Loucy (cell line): ENCODE data around the gene DNAH7.

Experiments
- H2AFZ ChIP-seq: fragments of 200-600 bp; sonication (generic); 2 replicates; pipeline ENCODE4 v1.6.0; 2016; ENCODE audit warnings: antibody characterized with exemption, mild to moderate bottlenecking, low read length, moderate library complexity
- H3F3A ChIP-seq: fragments of 200-600 bp; 2 replicates; pipeline ENCODE4 v1.6.0; 2016; ENCODE audit warnings: antibody characterized with exemption, low read depth, mild to moderate bottlenecking
- H3K27me3 ChIP-seq: fragments of 200-600 bp; sonication (generic); 2 replicates; pipeline ENCODE4 v1.6.1; 2014; ENCODE audit warnings: low read length, mild to moderate bottlenecking; ENCODE audit not compliant: insufficient read depth, poor library complexity, severe bottlenecking
- H3K36me3 ChIP-seq: fragments of 200-600 bp; sonication (generic); 2 replicates; pipeline ENCODE4 v1.6.1; 2016; ENCODE audit warnings: low read length; ENCODE audit not compliant: insufficient read depth
- H3K4me1 ChIP-seq: fragments of 200-600 bp; sonication (generic); 2 replicates; pipeline ENCODE4 v1.5.1; 2014; ENCODE audit warnings: low read length, mild to moderate bottlenecking; ENCODE audit not compliant: insufficient read depth, poor library complexity, severe bottlenecking
- H3K4me2 ChIP-seq: fragments of 200-600 bp; sonication (generic); 2 replicates; pipeline ENCODE4 v1.6.0; 2014; ENCODE audit warnings: antibody characterized with exemption, low read length, low read depth, mild to moderate bottlenecking; ENCODE audit not compliant: poor library complexity, severe bottlenecking
- H3K4me3 ChIP-seq: fragments of 200-600 bp; sonication (generic); 2 replicates; pipeline ENCODE4 v1.5.1; 2014; ENCODE audit warnings: low read length, mild to moderate bottlenecking, mixed read lengths; ENCODE audit not compliant: poor library complexity, severe bottlenecking
- H3K79me2 ChIP-seq: fragments of 200-600 bp; sonication (generic); 2 replicates; pipeline ENCODE4 v1.6.1; 2014; ENCODE audit warnings: low read length; ENCODE audit not compliant: insufficient read depth
- H3K9ac ChIP-seq: fragments of 200-600 bp; sonication (generic); 2 replicates; pipeline ENCODE4 v1.6.0; 2014; ENCODE audit warnings: mild to moderate bottlenecking, low read depth, low read length, moderate library complexity; ENCODE audit not compliant: poor library complexity, severe bottlenecking
- H3K9me2 ChIP-seq: fragments of 200-600 bp; sonication (generic); replicated peaks from 2 replicates; pipeline ENCODE4 v1.6.1; 2016; ENCODE audit warnings: low read depth, low read length, mixed read lengths
- H3K9me3 ChIP-seq: fragments of 200-600 bp; sonication (generic); 2 replicates; pipeline ENCODE4 v1.6.1; 2014; ENCODE audit warnings: mild to moderate bottlenecking, antibody characterized with exemption, low read length, low read depth; ENCODE audit not compliant: insufficient read depth
- H4K20me1 ChIP-seq: fragments of 200-600 bp; sonication (generic); 2 replicates; pipeline ENCODE4 v1.6.0; 2014; ENCODE audit warnings: antibody characterized with exemption, low read length, mild to moderate bottlenecking; ENCODE audit not compliant: insufficient read depth, poor library complexity, severe bottlenecking
- EZH2phosphoT487 ChIP-seq: fragments of 200-600 bp; IDR thresholded peaks from 2 replicates; pipeline ENCODE4 v1.6.1; 2018; ENCODE audit warnings: antibody characterized with exemption, mild to moderate bottlenecking, moderate library complexity, borderline replicate concordance
- TF ChIP-seq, protein P1 (sequence below): fragments of 200-600 bp; sonication (generic); conservative IDR thresholded peaks from 2 replicates; pipeline ENCODE4 v1.5.1; 2014; ENCODE audit warnings: mild to moderate bottlenecking, antibody characterized with exemption, low read length

The DNAH7 gene

DNA sequence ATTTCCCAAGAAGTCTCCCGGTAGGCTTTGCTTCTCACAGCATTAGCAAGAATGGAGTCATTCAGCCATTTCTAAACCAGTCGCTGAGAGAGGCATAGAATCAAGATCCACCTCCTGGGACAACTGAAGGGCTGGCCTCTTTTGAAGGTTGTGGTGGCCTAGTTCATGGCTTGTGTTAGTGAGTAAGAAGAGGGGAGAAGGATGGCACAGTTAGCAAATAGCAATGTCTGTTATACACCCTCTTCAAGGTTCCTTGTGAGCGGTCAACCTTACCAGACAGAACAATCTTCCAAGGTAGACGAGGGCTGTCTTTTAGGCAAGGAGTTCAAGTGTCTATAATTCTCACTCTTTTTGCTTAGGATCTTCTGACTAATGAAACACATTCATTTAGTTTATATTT, 35.4 kb upstream of the DNAH7 start:
- H3K4me1 ChIP-seq: peaks cover 16% of the 10 kb centered on the region
- no peaks in the 10 kb centered on the region for H3K9me3 ChIP-seq
- H3K4me3 ChIP-seq: no peak overlapping the region
- H3K36me3 ChIP-seq: no peaks in the 10 kb centered on the region
- no peaks in the 10 kb centered on the region for H4K20me1 ChIP-seq
- no peaks in the 10 kb centered on the region for H3K9me2 ChIP-seq
- no peak for TF ChIP-seq EZH2phosphoT487
- TF ChIP-seq, protein P1, sequence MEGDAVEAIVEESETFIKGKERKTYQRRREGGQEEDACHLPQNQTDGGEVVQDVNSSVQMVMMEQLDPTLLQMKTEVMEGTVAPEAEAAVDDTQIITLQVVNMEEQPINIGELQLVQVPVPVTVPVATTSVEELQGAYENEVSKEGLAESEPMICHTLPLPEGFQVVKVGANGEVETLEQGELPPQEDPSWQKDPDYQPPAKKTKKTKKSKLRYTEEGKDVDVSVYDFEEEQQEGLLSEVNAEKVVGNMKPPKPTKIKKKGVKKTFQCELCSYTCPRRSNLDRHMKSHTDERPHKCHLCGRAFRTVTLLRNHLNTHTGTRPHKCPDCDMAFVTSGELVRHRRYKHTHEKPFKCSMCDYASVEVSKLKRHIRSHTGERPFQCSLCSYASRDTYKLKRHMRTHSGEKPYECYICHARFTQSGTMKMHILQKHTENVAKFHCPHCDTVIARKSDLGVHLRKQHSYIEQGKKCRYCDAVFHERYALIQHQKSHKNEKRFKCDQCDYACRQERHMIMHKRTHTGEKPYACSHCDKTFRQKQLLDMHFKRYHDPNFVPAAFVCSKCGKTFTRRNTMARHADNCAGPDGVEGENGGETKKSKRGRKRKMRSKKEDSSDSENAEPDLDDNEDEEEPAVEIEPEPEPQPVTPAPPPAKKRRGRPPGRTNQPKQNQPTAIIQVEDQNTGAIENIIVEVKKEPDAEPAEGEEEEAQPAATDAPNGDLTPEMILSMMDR: no peak
- H3K4me2 ChIP-seq: no peak overlapping the region
- no peaks in the 10 kb centered on the region for H3K27me3 ChIP-seq
- no peaks in the 10 kb centered on the region for H3F3A ChIP-seq
- 0 out of 2 replicates have a peak overlapping the region, but pooled peaks have one; percentile 10 for H2AFZ ChIP-seq
- H3K9ac ChIP-seq: no peak overlapping the region
- H3K79me2 ChIP-seq: no peaks in the 10 kb centered on the region

DNA sequence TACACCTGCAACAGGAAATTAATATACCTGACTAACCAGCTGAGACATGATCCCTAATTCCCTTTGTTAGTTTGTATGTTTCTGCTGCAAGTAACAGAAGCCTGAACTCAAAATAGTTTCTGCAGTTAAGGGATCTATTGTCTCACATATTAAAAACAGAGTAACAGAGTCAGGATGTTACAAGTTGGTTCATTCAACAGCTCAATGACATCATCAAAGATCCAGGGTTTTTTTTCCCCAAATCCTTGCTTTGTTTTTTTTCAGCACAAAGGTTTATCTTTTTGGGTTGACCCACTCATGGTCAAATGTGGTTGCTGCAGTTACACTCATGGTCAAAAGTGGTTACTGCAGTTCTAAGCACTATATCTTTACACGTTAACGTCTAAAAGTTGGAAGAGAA, 35.0 kb upstream of the DNAH7 start:
- TF ChIP-seq, protein P1: no peak
- TF ChIP-seq EZH2phosphoT487: no peak
- Histone ChIP-seq H3K9me2 (no peaks in the 10 kb centered on the region), H3K27me3 (no peaks in the 10 kb centered on the region), H3K9ac (no peak overlapping the region), H3F3A (no peaks in the 10 kb centered on the region), H3K4me3 (no peak overlapping the region), H2AFZ (0 out of 2 replicates have a peak overlapping the region, but pooled peaks have one; percentile 10), H3K79me2 (no peaks in the 10 kb centered on the region), H3K36me3 (no peaks in the 10 kb centered on the region), H3K4me2 (no peak overlapping the region), H3K4me1 (peaks cover 16% of the 10 kb centered on the region), H3K9me3 (no peaks in the 10 kb centered on the region), H4K20me1 (no peaks in the 10 kb centered on the region)

DNA sequence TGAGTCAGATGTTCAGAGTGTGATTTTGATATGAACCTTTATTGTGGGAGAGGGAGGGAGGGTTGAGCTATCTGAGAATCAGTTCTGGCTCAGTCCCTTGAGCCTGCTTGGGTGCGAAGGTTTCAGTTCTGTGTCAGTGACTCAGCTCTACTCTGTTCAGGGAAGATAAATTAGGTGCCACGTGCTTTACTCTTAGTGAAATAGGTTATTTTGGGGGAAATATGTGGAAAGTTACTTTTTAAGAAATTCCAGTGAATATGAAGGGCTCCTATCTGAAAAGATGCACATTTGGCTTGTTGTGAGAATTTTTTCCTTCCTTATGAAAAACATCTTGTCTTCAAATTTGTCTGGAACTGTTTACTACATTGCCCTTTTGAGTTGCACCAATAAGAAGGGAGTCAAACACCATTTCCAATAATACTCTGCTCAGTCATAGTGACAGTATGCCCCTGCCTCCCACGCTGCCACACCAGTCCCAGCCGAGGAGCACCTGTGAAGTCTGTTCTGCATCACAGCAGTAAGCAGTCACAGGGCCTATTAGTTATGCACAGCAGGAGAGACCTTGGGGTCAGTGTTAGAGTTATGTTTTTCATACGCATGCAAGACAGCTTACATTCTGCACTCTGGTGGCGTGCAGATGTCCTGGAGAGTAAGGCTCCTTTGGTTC, 32.8 kb upstream of the DNAH7 start:
- Histone ChIP-seq H4K20me1 (no peaks in the 10 kb centered on the region), H3K79me2 (no peaks in the 10 kb centered on the region), H3K9me3 (no peaks in the 10 kb centered on the region), H3K36me3 (no peaks in the 10 kb centered on the region), H3K4me1 (peaks cover 14% of the 10 kb centered on the region), H3F3A (no peaks in the 10 kb centered on the region), H3K9me2 (no peaks in the 10 kb centered on the region), H3K9ac (no peak overlapping the region), H3K4me2 (no peak overlapping the region), H3K4me3 (no peak overlapping the region), H3K27me3 (no peaks in the 10 kb centered on the region), H2AFZ (no peak overlapping the region; the same call in 1 of the 2 replicates)
- TF ChIP-seq EZH2phosphoT487: no peak
- TF ChIP-seq, protein P1: no peak
